Activated CD4-positive, alpha-beta T cell treated with anti-CD3 and anti-CD28 coated beads, Interleukin-2, amount 50 U/mL, for 4 hours (primary cell): Measurements from ENCODE around the gene ZBTB7B.

Source experiments
- DNase-seq, 2 experiments: peaks; one replicate each; pipeline ENCODE4 v3.0.0-alpha.2; 2020

The ZBTB7B gene

GRCh38 chr1:155018617-155019348, 16.2 kb downstream of the ZBTB7B start:
- DNase-seq: no peak

DNA sequence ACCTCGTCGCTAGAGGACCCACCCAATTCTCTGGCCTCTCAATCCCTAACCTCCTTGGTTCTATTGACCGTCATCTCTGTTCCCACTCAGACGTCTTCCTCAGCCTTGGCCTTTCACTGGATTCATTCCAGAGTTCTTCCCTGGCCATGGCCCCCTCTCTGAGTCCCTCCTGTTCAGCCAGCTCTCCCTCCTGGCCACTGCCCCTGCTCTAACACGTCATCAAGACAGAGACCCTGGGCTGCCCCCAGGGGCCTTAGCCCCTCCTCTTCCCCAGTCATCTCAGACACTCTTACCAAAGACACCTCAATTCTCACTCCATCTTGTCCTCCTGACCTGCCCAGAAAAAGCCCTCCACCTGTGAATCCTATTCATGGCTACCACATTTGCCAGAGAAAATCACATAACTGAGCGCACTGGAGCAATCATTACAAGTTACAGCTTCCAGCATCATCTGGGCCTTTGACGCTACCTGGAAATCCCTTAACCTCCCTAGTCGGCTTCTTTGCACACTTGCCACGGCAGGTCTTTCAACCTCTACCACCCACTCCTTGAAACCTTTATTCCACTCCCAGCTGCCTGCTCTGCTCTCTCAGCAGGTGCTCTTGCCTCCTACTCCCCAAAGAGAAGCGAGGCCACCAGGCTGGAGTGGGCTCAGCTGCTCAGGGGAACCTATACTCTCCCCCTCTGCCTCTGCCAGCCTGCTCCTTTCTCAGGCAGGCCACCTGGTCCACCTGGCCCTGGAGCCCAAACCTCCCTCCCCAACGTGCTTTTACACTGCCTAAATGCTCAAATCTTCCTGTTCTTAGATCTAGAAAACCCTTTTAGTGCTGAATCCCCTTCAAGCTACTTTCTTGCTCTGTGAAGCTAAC, 17.0 kb downstream of the ZBTB7B start:
- no peak for DNase-seq

GRCh38 chr1:155022136-155022926, 19.7 kb downstream of the ZBTB7B start:
- no peak for DNase-seq

GRCh38 chr1:155022927-155023236, 20.3 kb downstream of the ZBTB7B start:
- no peak for DNase-seq

DNA sequence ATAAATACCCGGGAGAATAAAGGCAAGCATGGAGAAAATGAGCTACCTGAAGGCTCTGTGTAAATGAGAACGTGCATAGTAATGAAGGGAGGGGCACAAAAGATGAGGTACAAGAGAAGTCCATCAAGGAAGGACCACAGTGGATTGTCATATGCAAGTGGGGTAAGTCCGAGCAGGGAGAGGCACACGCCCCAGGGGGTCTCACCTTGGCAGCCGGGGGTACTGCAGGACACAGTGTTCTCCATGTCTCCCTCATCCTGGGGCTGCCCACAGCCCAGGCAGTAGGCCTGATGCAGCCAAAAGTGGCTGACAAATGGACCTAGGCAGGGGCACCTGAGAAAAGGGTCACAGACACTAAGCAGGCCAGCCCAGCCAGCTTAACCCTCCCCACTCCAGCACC, 21.0 kb downstream of the ZBTB7B start:
- no peak for DNase-seq

DNA sequence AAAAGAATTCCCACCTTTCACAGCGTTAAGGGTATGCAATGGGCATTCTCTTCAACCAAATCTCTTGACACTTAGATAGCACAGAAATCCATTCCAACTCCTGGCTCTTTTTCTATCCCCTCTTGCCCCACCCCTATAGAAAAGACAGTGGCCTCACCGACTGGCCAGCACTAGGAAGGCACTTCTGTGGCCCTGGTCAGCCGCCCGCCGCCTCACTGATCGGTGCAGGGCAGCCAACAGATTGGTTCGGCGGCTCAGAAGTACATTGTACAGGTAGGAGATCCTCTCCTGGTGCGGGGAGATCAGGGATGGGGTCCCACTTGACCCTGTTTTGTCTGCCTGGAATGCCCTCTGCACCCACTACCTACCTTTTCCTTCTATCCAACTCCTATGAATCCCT, 21.7 kb downstream of the ZBTB7B start:
- no peak for DNase-seq

- DNase-seq: no peak
Measured at GRCh38 chr1:155026154-155026553, 23.6 kb downstream of the ZBTB7B start.

DNA sequence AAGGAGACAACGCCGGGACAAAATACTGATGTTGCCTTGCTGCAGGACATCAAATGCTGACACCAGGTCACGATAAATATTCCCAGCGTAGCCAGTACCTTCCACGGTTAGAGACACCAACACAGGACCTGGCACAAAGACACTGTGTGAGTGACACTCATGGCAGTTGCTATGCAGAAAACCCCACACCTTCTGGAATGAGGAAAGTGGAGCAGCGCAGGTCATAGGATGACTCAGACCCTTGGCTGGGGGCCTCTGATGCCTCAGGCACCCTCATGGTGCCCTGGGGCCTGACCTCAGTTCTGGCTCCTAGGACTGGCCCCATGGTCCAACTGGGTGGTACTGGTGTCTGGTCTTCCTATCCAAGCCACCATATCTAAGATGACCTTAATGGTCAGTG, 24.0 kb downstream of the ZBTB7B start:
- DNase-seq: no peak

DNA sequence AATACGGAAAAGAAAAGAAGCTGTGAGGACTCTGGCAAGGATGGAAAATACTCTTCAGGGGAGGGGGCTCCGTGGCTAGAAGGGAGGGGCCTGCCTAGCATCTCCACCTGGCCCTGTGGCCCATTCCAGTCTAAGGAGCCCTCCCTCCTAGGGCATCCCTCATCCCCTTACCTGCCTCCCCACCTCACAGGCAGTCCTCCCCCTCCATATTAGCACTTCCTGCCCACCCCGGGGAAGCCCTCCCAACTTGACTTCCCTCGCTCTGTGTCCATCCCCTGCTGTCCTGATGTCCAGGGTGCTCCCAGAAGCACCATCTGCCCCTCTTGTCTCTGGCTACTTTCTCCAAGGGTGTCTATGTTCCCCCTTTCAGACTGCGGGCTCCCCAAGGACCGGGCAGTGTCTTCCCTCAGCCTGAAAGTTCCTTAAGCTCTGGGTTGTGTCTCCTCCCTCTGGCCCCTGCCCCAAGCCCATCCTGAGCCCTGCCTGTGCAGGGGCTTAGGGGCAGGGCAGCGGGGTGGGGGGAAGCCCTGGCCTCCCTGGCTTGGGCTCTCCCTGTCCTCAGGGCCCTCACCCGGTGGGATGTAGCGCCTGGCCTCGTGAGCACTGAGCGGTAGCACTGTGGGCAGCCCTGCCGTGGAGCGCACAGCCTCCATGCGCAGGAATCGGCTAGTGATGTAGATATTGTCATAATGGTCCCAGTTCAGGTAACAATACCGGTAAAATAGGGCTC, 27.1 kb downstream of the ZBTB7B start:
- no peak for DNase-seq

- DNase-seq: no peak
Measured at GRCh38 chr1:155030243-155030795, 27.7 kb downstream of the ZBTB7B start.

- no peak for DNase-seq
Measured at GRCh38 chr1:155030899-155031298, 28.3 kb downstream of the ZBTB7B start.

DNA sequence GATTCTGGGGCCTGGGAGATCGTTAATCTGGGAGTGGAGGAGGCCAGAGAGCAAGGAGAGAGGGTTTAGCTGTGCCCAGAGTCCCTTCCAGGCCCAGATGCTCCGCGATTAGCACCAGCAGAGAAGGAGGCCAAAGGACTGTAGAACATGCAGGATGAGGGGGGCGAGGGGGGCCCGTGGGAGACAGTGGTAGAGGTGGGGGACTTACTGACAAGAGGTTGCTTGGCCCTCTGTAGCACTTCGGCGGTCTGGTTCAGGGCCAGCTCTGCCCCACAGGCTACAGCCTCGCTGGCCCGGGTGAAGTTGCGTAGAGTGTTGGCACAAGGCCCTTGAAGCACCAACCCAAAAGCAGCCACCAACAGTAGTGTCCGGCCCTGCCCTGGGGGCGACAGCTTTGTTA, 30.3 kb downstream of the ZBTB7B start:
- DNase-seq: no peak

GRCh38 chr1:155033524-155033923, 30.9 kb downstream of the ZBTB7B start, which contains the start of the genes DCST1 and DCST2:
DCST1 (plus strand) TSS chr1:155033824; CDS start chr1:155034037, 213 bp downstream.
DCST2 (minus strand) TSS chr1:155033781; CDS start chr1:155033701, 80 bp downstream.
- DNase-seq: no peak

DNA sequence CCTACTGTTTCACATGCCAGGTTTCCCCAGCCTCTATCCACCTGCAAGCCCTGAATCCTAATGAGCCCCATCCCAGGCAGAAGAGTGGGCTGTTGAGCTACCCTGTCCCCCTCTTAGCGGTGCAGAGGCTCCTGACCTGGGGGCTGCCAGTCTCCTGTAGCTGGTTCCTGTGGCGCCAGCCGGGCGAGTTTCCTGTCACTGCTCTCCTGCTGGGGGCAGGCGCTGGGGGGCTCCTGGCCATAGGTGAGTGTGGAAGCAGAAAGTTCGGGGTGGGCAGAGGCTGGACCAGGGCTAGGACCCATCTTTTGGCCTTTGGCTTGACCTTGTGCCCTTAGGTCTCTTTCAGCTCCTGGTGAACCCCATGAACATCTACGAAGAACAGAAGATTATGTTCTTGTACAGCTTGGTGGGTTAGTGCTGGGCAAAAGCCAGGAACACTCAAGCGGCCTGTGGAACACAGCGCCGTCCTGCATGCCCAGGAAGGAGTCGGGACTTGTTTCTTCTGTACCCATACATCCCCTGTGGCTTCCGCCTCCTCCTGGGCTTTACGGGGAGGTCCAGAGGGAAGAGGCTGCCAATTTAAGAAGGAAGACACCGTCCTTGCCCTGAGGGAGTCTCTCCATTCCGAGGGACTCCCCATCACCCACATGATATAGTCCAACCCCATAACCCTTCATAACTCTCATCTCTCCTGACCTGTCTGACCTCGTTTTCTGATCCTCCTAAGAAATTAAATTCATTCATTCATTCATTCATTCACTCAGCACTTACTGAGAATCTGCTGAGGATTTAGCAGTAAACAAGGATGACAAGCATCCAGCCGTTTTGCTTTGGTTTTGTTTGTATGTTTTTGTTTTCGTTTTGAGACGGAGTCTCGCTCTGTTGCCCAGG, 32.0 kb downstream of the ZBTB7B start:
- DNase-seq: no peak

- no peak for DNase-seq
Measured at GRCh38 chr1:155035936-155036335, 33.3 kb downstream of the ZBTB7B start.

DNA sequence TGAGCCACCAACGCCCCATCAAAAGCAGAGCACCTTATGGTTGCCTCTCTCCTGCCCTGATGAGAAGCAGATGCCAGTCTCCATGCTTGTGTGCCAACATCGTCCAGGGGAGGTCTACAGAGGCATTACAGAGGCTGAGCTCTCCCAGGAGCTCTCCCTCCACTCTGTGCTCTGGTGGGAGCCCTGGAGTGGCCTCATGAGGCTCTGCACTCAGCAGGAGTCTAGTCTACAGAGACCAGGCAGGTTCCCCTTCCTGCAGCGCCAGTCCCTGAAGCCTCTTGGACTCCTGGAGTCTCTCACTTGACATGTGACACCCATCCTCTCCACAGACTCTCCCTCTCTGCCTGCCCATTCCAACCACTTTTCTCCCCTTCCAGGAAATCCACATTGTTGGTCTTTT, 34.4 kb downstream of the ZBTB7B start:
- no peak for DNase-seq

GRCh38 chr1:155037851-155038441, 35.3 kb downstream of the ZBTB7B start:
- DNase-seq: no peak

GRCh38 chr1:155038602-155039307, 36.2 kb downstream of the ZBTB7B start:
- no peak for DNase-seq

- no peak for DNase-seq
Measured at GRCh38 chr1:155039308-155039669, 36.7 kb downstream of the ZBTB7B start.
